Omental fat pad (tissue), 4 donors: ENCODE results near the gene TLCD1. TPM values are rescaled to one million over a fixed set of nuclear protein-coding genes. Genes with fewer than 3 reads are reported as not detected.

Source experiments
- ATAC-seq: fragments of 150-250 bp; one replicate; pipeline ENCODE4 v1.9.1; 2016; ENCODE audit warnings: mild to moderate bottlenecking, moderate library complexity; ENCODE audit not compliant: low FRiP score
- DNase-seq: peaks from one replicate; pipeline ENCODE4 v3.0.0-alpha.2; 2019; ENCODE audit warnings: low spot score
- CTCF ChIP-seq, 3 donors: fragments of 450-650 bp; IDR thresholded peaks; one replicate each; pipeline ENCODE4 v1.5.1; 2016 to 2017; ENCODE audit warnings: antibody characterized with exemption in 3 of 3, mild to moderate bottlenecking in 3 of 3, moderate library complexity in 2 of 3
- total RNA-seq, 4 donors: library from RNA; depleted of rRNA; stranded (reverse); fragments of >200 nt; gene quantifications; one replicate each; pipeline ENCODE4 v1.1.0, GENCODE V29; 2016

The TLCD1 gene
- total RNA-seq, 4 donors from 2014 or later: 2.1 to 5.2 (median 3.6) TPM; not detected in 1

DNA sequence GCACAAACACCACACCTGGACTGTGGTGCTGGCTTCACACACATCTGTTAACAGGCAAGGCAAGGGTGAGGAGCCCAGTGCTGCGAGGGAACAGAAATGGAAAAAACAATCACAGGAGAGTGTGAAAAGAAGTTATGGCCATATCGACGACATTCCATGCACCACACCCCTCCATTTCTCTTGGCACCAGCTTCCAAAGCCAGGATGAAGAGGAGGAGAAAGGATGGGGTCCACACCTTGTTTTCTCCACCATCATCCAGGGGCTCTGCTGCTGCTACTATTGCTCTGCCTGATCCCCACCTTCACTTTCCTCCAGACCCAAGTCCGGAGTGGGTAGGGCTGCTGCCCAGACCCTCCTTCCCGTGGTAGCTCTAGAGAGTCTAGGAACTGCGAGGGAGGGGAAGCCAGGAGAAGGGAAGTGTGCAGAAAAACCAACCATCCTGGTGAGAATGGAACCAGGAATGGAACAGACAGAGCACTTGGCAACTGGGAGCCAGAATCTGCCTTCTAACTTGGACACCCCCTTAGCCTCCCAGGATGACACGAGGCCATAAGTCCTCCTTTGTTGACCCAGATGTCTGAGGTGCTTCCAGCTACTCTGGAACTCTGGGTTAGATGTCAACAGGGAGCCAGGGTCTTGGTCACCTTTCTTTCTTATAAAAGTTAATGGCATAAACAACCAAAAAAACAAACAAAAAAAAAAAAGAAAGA, 13.2 kb downstream of the TLCD1 start:
- DNase-seq: no peak
- TF ChIP-seq CTCF (IDR thresholded peaks at IDR 0.05): no peak
- no peak for ATAC-seq

- no peak for TF ChIP-seq CTCF (IDR thresholded peaks at IDR 0.05)
- DNase-seq (no peak), ATAC-seq (no peak)
Observed at GRCh38 chr17:28712032-28712704, 13.9 kb downstream of the TLCD1 start.

DNA sequence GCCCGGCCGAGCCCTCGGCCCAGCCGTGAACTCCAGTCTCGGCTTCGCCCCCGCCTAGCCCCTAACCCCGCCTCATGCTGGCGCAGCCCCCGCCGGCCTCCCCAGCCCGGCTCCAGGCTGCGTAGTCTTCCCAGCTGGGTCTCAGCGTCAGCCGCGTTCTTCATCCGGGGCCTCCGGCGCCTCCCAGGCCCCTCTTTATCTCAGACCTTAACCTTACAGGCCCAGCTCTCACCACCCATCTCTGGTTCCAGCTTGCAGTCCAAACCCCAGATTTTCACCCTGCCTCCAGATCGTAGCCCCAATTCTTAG, 14.4 kb downstream of the TLCD1 start, which contains the start of gene PROCA1:
TSS of gene PROCA1 (minus strand) at position 166 of the 309 bp plus-strand sequence. CDS start 228 bp downstream, outside the sequence.
- DNase-seq: no peak
- no peak for TF ChIP-seq CTCF (IDR thresholded peaks at IDR 0.05)
- ATAC-seq: peak; percentile 60

DNA sequence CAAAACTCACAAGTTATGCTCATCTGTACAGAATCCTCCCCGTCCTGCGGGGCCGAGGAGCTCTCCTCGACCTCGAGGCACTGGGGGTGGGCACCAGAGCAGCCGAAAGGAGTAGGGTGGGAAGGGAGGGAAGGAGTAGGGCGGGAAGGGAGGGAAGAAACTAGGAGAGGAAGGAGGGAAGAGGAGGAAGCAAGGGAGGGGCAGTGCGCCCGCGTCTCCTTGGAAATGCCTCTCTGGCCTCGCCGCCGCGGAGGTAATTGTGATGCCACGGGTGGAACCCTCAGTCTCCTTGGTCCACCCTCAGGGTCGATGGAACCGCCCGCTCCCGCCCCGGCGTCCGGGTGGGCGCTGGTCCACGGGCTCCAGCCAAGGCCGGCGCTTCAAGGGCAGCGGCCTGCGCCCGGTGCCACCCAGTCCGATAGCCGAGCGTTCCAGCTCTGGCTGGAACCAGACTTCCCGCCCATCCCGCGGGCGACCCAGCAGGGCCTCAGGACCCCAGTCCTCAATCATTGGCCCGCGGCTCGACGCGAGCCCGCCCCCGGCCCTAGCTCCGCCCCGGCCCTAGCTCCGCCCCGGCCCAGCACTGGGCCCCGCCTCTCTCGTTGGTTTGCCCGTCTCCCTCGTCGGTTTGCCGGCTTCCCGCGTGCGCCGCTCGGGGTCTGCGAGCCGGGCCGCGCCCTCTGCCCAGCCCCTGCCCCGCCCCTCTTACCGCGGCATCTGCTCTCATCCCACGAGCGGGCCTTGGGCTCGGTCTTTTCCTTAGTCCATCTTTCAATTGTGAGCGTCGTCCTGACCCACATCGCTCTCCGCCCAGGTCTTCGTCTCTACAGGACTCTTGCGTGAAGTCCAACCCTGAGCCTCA, 14.9 kb downstream of the TLCD1 start:
- DNase-seq (peak; percentile 60), ATAC-seq (peak; percentile 88)
- TF ChIP-seq CTCF (IDR thresholded peaks at IDR 0.05): no peak

DNA sequence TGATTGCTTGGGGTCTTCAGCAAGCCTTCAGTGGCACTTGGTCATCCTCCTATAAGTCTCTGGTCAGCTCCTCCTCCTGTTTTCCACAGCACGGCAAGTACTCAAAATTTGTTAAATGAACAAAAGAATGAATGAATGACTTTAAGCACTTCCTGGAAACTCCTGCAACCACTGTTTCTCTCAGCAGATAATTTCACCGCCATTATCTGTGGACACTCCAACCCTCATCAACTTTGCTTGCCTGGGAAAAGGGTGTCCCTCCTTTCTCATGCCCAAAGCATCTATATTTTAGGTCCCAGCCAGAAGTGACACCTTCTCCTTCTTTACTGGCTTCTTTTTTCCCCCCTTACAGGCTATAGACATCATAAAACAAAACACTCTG, 18.7 kb downstream of the TLCD1 start:
- DNase-seq (no peak), ATAC-seq (no peak)
- no peak for TF ChIP-seq CTCF (IDR thresholded peaks at IDR 0.05)

DNA sequence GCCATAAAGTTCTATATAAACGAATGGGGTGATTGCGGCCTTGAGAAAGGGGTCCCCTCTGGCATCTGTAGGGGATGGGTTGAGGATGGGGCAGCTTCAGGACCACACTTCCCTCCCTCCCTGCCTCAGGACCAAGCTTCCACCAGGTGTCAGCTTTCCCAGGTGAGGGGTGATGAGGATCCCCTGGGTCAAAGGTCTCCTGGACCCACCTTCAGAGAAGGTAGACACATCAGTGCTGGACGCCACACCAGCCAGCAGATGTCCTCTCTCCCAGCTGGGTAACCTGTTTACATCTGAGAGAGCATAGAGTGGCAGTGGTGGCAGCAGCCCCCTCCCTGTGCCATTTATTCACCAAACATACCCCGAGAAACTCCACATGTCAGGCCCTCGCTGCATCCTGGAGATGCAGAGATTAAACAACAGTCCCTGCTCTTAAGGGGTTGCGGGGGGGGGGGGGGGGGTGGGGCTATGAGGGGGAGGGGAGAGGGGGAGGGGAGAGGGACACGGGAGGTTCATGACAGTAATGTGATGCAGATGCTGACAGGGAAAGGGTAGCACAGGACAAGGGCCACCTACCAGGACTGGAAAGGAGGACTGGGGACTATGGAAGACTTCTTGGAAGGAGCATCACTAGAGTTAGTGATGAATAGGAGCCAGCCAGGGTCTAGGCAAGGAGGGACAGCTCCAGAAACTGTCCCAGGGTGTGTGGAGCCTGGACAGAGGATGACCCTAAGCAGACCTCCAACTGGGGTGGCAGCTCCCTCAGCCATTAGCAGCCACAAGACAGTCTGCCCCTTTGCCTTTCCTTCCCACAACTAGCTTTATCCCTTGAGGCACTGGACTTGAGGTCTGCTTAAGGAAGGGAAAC, 19.3 kb downstream of the TLCD1 start:
- ATAC-seq (no peak), DNase-seq (no peak)
- TF ChIP-seq CTCF (IDR thresholded peaks at IDR 0.05): no peak
